Measurements from ENCODE around the gene COX7A2. TPM values are rescaled to one million over a fixed set of nuclear protein-coding genes. Genes with fewer than 3 reads are reported as not detected.

The COX7A2 gene
- total and polyA plus RNA-seq, 4 donors: 199 to 1,052 (median 305) TPM

GRCh38 chr6:75201901-75202672 lies 41.5 kb downstream of the COX7A2 start:
- Histone ChIP-seq H3K4me1 (ENCODE audit: control insufficient read depth in 1 of 2, insufficient read depth in 2 of 2, low read length in 2 of 2) (no peaks in the 10 kb centered on the region), H3K36me3 (ENCODE audit: control insufficient read depth in 1 of 2, insufficient read depth in 2 of 2, low read length in 1 of 2) (no peaks in the 10 kb centered on the region), H3K27me3 (ENCODE audit: control insufficient read depth in 1 of 2, insufficient read depth in 2 of 2, low read length in 1 of 2) (no peaks in the 10 kb centered on the region), H3K4me3 (ENCODE audit: low read length in 2 of 2) (peak overlapping the region in 1 of 2 donors; percentile 17), H3K27ac (ENCODE audit: low read depth in 1 of 2, low read length in 2 of 2) (no peak overlapping the region), H3K9me3 (ENCODE audit: control insufficient read depth, low read length) (no peaks in the 10 kb centered on the region)
- WGBS, 2 donors: 8 to 19% methylated on average over 46 of the region's 46 CpGs
- peak; percentile 74 to 85 for DNase-seq
- intact Hi-C loops (cut with DNase I): loop anchor here (5.0 to 10.0 kb wide), 5 partner anchors 105 to 597 kb away; no protein-coding TSS in a partner anchor
- ATAC-seq (ENCODE audit: low FRiP score): peak; percentile 35

GRCh38 chr6:75201021-75201420 lies 42.6 kb downstream of the COX7A2 start:
- Histone ChIP-seq H3K9me3 (ENCODE audit: control insufficient read depth, low read length) (no peaks in the 10 kb centered on the region), H3K4me1 (ENCODE audit: control insufficient read depth in 1 of 2, insufficient read depth in 2 of 2, low read length in 2 of 2) (no peaks in the 10 kb centered on the region), H3K27me3 (ENCODE audit: control insufficient read depth in 1 of 2, insufficient read depth in 2 of 2, low read length in 1 of 2) (no peaks in the 10 kb centered on the region), H3K4me3 (ENCODE audit: low read length in 2 of 2) (no peak overlapping the region), H3K36me3 (ENCODE audit: control insufficient read depth in 1 of 2, insufficient read depth in 2 of 2, low read length in 1 of 2) (no peaks in the 10 kb centered on the region), H3K27ac (ENCODE audit: low read depth in 1 of 2, low read length in 2 of 2) (peak overlapping the region in 1 of 2 donors; percentile 52)
- intact Hi-C loops (cut with DNase I): loop anchor here (5.0 to 10.0 kb wide), 5 partner anchors 104 to 596 kb away; no protein-coding TSS in a partner anchor
- ATAC-seq (ENCODE audit: low FRiP score): no peak
- DNase-seq: no peak
- 0 to 1% methylated on average over 1 of the region's 1 CpG for WGBS, 2 donors

GRCh38 chr6:75199889-75200288 lies 43.7 kb downstream of the COX7A2 start:
- no peak overlapping the region for H3K4me3 ChIP-seq (ENCODE audit: low read length in 2 of 2)
- DNase-seq: no peak
- no peaks in the 10 kb centered on the region for H3K4me1 ChIP-seq (ENCODE audit: control insufficient read depth in 1 of 2, insufficient read depth in 2 of 2, low read length in 2 of 2)
- intact Hi-C loops (cut with DNase I): loop anchor here (5.0 to 10.0 kb wide), 5 partner anchors 103 to 595 kb away; no protein-coding TSS in a partner anchor
- H3K27ac ChIP-seq (ENCODE audit: low read depth in 1 of 2, low read length in 2 of 2): peak overlapping the region in 1 of 2 donors; percentile 48
- no peaks in the 10 kb centered on the region for H3K9me3 ChIP-seq (ENCODE audit: control insufficient read depth, low read length)
- H3K36me3 ChIP-seq (ENCODE audit: control insufficient read depth in 1 of 2, insufficient read depth in 2 of 2, low read length in 1 of 2): no peaks in the 10 kb centered on the region
- ATAC-seq (ENCODE audit: low FRiP score): no peak
- WGBS, 2 donors: 52 to 62% methylated on average over 3 of the region's 3 CpGs
- H3K27me3 ChIP-seq (ENCODE audit: control insufficient read depth in 1 of 2, insufficient read depth in 2 of 2, low read length in 1 of 2): no peaks in the 10 kb centered on the region

DNA sequence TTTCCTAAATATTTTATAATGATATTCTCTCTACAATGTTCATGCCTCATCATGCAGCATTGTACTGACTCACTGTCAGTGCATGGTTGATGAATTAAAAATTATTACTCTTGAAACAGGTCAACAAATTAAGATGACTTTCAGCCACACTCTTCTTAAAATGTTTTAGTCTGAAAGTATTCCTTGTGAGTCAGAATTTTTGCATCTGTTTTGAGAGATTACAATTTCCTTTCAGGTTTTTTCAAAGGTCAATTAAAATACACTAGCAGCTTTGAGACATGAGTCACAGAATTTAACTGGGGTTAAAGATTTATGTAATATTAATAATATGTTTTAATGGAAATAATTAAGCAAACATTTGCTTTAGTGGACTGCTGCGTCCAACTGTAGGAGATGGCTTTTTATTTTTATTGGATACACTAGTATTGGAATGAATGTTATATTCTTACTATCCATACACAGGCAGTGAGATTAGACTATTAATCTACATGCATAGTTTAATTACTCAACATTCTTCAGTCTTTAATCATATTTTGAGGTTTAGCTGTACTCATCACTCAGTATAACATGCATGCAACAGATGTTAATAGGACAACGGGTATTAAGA lies 47.4 kb downstream of the COX7A2 start:
- ATAC-seq (ENCODE audit: low FRiP score): no peak
- intact Hi-C loops (cut with DNase I): no loop called here

DNA sequence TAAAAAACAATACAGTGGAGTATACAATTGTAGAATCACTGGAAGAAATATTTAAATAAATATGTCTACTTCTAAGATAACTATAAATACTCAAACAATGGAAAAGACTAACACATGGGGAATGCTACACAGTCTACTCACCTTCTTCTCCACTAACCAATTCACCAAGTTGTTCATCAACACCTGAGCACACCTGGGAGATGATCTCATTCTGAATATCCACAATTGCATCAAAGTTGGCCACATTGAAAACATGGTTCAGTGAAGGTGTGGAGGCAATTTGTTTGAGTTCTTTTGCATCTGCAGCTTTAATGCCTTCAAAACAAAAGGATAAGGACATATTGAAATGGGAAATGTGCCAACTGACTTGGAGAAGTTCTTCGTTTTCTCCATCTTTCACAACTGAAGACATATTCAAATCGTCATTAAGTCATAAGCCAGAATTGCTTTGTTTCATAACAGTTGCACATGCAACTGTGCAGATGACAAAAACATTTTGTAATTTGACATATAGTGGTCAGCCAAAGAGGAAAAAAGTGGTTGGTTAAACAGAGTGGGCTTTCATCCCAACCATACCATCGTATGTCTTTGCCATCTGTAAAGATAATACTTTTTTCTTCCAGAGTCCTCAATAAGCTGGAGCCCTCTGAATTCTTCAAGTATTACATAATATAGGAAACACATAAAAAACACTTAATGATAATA lies 55.2 kb downstream of the COX7A2 start:
- H3K27me3 ChIP-seq (ENCODE audit: control insufficient read depth in 1 of 2, insufficient read depth in 2 of 2, low read length in 1 of 2): no peaks in the 10 kb centered on the region
- H3K36me3 ChIP-seq (ENCODE audit: control insufficient read depth in 1 of 2, insufficient read depth in 2 of 2, low read length in 1 of 2): peaks cover 0 to 4% of the 10 kb centered on the region in 2 donors
- H3K4me1 ChIP-seq (ENCODE audit: control insufficient read depth in 1 of 2, insufficient read depth in 2 of 2, low read length in 2 of 2): no peaks in the 10 kb centered on the region
- WGBS, 2 donors: 66 to 73% methylated on average over 3 of the region's 3 CpGs
- H3K4me3 ChIP-seq (ENCODE audit: low read length in 2 of 2): no peak overlapping the region
- DNase-seq: no peak
- no peak for ATAC-seq (ENCODE audit: low FRiP score)
- intact Hi-C loops (cut with DNase I): no loop called here
- no peaks in the 10 kb centered on the region for H3K9me3 ChIP-seq (ENCODE audit: control insufficient read depth, low read length)
- H3K27ac ChIP-seq (ENCODE audit: low read depth in 1 of 2, low read length in 2 of 2): no peak overlapping the region

More for the DNA sequence above, 47.4 kb downstream of the COX7A2 start:
- no peaks in the 10 kb centered on the region for H3K9me3 ChIP-seq (ENCODE audit: control insufficient read depth, low read length)
- no peak overlapping the region for H3K27ac ChIP-seq (ENCODE audit: low read depth in 1 of 2, low read length in 2 of 2)
- no peaks in the 10 kb centered on the region for H3K36me3 ChIP-seq (ENCODE audit: control insufficient read depth in 1 of 2, insufficient read depth in 2 of 2, low read length in 1 of 2)
- DNase-seq: no peak
- 36 to 37% methylated on average over 2 of the region's 2 CpGs for WGBS, 2 donors
- H3K4me3 ChIP-seq (ENCODE audit: low read length in 2 of 2): no peak overlapping the region
- H3K4me1 ChIP-seq (ENCODE audit: control insufficient read depth in 1 of 2, insufficient read depth in 2 of 2, low read length in 2 of 2): no peaks in the 10 kb centered on the region
- H3K27me3 ChIP-seq (ENCODE audit: control insufficient read depth in 1 of 2, insufficient read depth in 2 of 2, low read length in 1 of 2): no peaks in the 10 kb centered on the region

Other genes starting within 250 kb of the COX7A2 start
- 100 to 1,000 TPM; 150 to 214 TPM for gene COL12A1, start 37.7 kb downstream of the COX7A2 start, total RNA-seq
- 10 to 100 TPM; 11.8 to 43.5 TPM for gene COL12A1, start 37.7 kb downstream of the COX7A2 start, polyA plus RNA-seq
- 100 to 1,000 TPM; 133 to 164 TPM for gene TMEM30A, start 41.0 kb upstream of the COX7A2 start, total RNA-seq
- 10 to 100 TPM; 66.5 to 80.8 TPM for gene TMEM30A, start 41.0 kb upstream of the COX7A2 start, polyA plus RNA-seq
- 10 to 100 TPM; 34.4 to 53.3 TPM for gene FILIP1, start 250.0 kb upstream of the COX7A2 start, total RNA-seq
- 1 to 10 TPM; 6.9 to 8.3 TPM for gene FILIP1, start 250.0 kb upstream of the COX7A2 start, polyA plus RNA-seq